ENCODE results near the gene ANKMY1.

Gene ANKMY1

GRCh38 chr2:240429872-240430491 lies 127.8 kb downstream of the ANKMY1 start:
- DNase-seq: no peak
